Measurements from ENCODE around the gene STPG2. TPM values are rescaled to one million over a fixed set of nuclear protein-coding genes. Genes with fewer than 3 reads are reported as not detected.

STPG2 gene
- total RNA-seq, 3 donors from 2014 or later = 0.48 to 3.8 (median 1.6) TPM

DNA sequence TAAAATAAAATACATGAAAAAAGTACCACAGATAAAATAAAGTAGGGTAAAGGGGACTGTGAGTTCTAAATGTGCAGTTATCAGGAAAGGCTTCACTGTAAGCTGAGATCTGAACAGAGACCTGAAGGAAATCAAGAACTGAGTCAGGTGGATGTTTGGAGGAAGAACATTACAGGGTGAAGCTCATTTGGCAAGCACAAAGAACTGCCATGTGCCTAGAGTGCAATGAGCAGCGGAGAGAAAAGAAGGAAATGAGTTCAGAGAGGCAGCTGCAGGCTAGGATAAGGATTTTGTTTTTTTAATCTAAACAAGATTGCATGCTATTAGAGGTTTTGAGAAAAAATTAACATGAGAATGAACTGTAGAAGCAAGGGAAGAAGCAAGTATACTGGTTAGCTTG lies 373.1 kb downstream of the STPG2 start:
- Histone ChIP-seq H3K9me3 (no peaks in the 10 kb centered on the region), H3K36me3 (no peaks in the 10 kb centered on the region), H3K4me1 (no peaks in the 10 kb centered on the region), H3K27me3 (no peaks in the 10 kb centered on the region), H3K4me3 (no peak overlapping the region), H3K27ac (no peak overlapping the region)
- TF ChIP-seq POLR2AphosphoS5 (IDR thresholded peaks at IDR 0.05) (no peak), POLR2A (IDR thresholded peaks at IDR 0.05) (no peak)
- TF ChIP-seq, protein P1, sequence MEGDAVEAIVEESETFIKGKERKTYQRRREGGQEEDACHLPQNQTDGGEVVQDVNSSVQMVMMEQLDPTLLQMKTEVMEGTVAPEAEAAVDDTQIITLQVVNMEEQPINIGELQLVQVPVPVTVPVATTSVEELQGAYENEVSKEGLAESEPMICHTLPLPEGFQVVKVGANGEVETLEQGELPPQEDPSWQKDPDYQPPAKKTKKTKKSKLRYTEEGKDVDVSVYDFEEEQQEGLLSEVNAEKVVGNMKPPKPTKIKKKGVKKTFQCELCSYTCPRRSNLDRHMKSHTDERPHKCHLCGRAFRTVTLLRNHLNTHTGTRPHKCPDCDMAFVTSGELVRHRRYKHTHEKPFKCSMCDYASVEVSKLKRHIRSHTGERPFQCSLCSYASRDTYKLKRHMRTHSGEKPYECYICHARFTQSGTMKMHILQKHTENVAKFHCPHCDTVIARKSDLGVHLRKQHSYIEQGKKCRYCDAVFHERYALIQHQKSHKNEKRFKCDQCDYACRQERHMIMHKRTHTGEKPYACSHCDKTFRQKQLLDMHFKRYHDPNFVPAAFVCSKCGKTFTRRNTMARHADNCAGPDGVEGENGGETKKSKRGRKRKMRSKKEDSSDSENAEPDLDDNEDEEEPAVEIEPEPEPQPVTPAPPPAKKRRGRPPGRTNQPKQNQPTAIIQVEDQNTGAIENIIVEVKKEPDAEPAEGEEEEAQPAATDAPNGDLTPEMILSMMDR (IDR thresholded peaks at IDR 0.05) = no peak
- DNase-seq (ENCODE audit: low spot score in 2 of 2) = no peak
- intact Hi-C loops (cut with DNase I; ENCODE audit: low total_unique reads) = no loop called here

DNA sequence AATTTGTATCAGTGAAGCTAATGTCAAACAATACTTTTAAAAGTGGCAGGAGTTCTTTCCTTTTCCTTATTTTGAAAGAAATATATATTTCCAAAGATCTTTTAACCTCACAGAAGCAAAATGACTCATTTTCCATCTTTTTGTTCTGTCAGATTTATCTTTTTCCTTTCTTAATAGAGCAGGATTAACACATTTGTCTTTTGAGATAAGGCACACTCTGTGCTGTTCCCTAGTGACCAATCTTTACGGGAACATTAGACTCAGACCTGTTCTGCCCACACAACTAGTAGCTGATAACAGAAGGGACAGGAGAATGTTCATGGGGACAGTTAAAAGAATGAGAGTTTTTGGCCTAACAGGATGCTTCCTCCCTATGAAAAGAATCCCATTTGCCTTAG lies 381.2 kb downstream of the STPG2 start:
- H3K27me3 ChIP-seq = no peaks in the 10 kb centered on the region
- intact Hi-C loops (cut with DNase I; ENCODE audit: low total_unique reads) = no loop called here

DNA sequence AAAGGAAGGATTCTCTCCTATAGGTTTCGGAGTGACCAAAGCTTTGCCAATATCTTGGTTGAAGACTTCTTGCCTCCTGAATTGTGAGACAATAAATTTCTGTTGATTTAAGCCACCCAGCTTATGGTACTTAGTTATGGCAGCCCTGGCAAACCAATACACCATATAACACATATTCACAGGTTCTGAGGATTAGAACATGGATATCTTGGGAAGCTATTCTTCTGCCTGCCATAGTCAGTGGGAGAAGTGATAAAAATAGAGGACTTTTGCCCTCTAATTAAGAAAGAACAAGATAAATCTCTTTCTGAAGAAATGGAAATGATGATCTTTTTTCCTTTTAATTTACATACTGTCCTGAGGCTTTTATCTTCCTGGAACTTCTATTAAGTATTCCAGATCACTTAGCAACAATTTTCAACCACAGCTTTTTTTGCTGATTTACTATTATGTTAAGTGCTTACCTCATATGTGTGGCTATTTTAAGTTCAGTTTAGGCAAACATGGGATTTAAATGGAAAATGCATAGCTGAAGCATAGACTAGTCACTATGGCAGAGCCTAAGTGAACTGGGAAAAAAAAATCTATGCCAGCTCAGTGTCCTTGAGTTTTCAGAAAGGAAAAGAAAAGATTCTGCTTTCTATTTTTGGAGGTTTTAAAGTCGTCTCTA lies 381.7 kb downstream of the STPG2 start:
- no peaks in the 10 kb centered on the region for H3K36me3 ChIP-seq
- H3K27ac ChIP-seq = no peak overlapping the region
- no peaks in the 10 kb centered on the region for H3K9me3 ChIP-seq
- H3K4me3 ChIP-seq = no peak overlapping the region
- DNase-seq (ENCODE audit: low spot score in 2 of 2) = no peak
- intact Hi-C loops (cut with DNase I; ENCODE audit: low total_unique reads) = no loop called here
- H3K4me1 ChIP-seq = no peaks in the 10 kb centered on the region
- H3K27me3 ChIP-seq = no peaks in the 10 kb centered on the region
- TF ChIP-seq POLR2A (IDR thresholded peaks at IDR 0.05) = no peak
- TF ChIP-seq, protein P1 (IDR thresholded peaks at IDR 0.05) = no peak

More for the DNA sequence above, 381.2 kb downstream of the STPG2 start:
- Histone ChIP-seq H3K4me3 (no peak overlapping the region), H3K27ac (no peak overlapping the region), H3K36me3 (no peaks in the 10 kb centered on the region), H3K9me3 (no peaks in the 10 kb centered on the region), H3K4me1 (no peaks in the 10 kb centered on the region)
- TF ChIP-seq POLR2AphosphoS5 (IDR thresholded peaks at IDR 0.05) (no peak), POLR2A (IDR thresholded peaks at IDR 0.05) (no peak)
- TF ChIP-seq, protein P1 (IDR thresholded peaks at IDR 0.05) = no peak
- no peak for DNase-seq (ENCODE audit: low spot score in 2 of 2)

DNA sequence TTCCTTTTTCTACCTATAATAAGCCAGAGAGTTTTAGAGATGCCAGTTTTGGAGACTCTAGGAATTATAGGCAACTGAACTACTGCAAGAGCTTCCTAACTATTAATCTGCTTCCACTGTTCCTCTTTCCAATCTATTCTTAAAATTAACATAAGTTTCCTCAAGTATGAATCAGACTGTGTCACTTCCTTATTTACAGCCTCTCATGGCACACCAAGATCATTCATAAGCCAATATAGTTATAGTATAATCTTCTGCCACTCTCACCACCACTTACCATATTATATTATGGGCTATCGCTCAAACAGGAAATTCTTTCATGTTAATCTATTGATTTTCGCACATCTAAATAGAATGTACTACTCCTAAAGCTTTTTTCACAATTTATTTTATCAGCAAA lies 383.5 kb downstream of the STPG2 start:
- Histone ChIP-seq H3K4me1 (no peaks in the 10 kb centered on the region), H3K4me3 (no peak overlapping the region), H3K27me3 (no peaks in the 10 kb centered on the region), H3K27ac (no peak overlapping the region), H3K36me3 (no peaks in the 10 kb centered on the region), H3K9me3 (no peaks in the 10 kb centered on the region)
- intact Hi-C loops (cut with DNase I; ENCODE audit: low total_unique reads) = no loop called here
- TF ChIP-seq POLR2AphosphoS5 (IDR thresholded peaks at IDR 0.05) (no peak), POLR2A (IDR thresholded peaks at IDR 0.05) (no peak)
- TF ChIP-seq, protein P1 (IDR thresholded peaks at IDR 0.05) = no peak
- no peak for DNase-seq (ENCODE audit: low spot score in 2 of 2)

DNA sequence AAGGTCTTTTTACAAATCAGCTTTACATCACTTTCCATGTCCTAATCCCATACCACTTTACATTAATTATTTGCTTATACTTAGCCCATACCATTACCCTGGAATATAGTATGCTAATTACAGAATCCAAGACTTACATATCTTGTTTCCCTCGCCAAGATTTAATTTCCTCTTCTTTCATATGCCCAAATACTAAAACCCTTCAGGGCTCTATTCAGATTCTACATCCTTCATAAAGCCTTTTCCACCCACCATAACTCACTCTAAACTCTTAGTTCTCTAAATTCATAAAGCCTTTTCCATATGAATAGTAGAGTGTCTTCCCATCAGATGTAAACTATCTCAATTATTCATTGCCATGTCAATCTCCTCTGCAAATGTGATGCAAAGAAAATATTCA lies 390.7 kb downstream of the STPG2 start:
- no peak for DNase-seq (ENCODE audit: low spot score in 2 of 2)
- Histone ChIP-seq H3K4me1 (no peaks in the 10 kb centered on the region), H3K36me3 (no peaks in the 10 kb centered on the region), H3K9me3 (no peaks in the 10 kb centered on the region), H3K4me3 (no peak overlapping the region), H3K27ac (no peak overlapping the region), H3K27me3 (no peaks in the 10 kb centered on the region)
- no peak for TF ChIP-seq POLR2A (IDR thresholded peaks at IDR 0.05)
- no peak for TF ChIP-seq POLR2AphosphoS5 (IDR thresholded peaks at IDR 0.05)
- TF ChIP-seq, protein P1 (IDR thresholded peaks at IDR 0.05) = no peak
- intact Hi-C loops (cut with DNase I; ENCODE audit: low total_unique reads) = no loop called here
